ENCODE measurements around the gene ACBD6. TPM values are rescaled to one million over a fixed set of nuclear protein-coding genes. Genes with fewer than 3 reads are reported as not detected.

ACBD6 gene
- total RNA-seq, 6 experiments from 2014 or later = 21.1 to 29.5 (median 27.0) TPM

DNA sequence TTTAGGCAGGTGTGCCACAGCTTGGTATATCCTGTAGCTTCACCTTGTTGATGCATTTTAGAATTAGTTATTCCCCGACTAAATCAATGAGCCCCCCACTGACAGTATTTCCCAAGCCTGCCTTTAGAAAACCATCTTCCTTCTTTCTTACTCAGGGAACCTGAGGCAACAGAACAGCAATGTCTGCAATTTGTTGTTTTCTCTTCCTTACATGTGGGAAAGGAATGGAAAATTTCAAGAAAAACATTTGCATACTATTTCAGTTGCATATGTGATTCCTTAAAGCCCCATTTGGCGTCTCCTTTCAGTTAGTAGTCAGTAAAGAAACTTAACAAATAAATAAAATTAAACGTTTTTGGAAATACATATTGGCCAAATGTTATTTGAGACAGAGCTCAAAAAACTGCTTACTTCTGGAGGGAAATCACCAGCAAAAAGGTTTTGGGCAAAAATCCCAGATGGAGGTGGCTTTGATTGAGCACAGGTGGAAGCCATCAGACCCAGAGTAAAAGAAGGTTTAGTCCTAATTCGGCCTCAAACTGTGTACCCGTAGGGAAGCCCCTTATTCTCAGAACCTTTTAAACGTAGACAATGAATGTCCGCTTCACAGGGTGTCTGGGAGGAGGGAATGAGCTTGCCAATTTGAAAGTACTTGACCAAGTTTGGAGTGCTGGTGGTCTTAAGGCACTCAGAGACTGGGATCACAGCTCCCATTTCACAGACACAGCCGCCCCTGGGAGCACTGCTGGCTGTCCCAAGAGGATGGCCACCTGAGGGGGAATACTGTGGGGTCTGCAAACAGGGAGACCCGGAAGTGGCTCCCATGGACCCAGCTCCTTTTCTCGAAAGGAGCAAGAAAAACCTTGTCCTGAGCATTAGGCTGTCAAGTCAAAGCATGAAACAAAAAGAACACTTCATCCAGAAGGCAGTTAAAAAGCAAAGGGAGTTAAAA is 263.0 kb downstream of the ACBD6 start:
- no peak overlapping the region for H3K27ac Mint-ChIP-seq
- no peaks in the 10 kb centered on the region for H3K36me3 Mint-ChIP-seq (ENCODE audit: low read depth)
- TF ChIP-seq CTCF (IDR thresholded peaks at IDR 0.05) = no peak
- peaks cover 71% of the 10 kb centered on the region for H3K27me3 Mint-ChIP-seq (ENCODE audit: insufficient read depth)
- no peaks in the 10 kb centered on the region for H3K9me3 Mint-ChIP-seq
- DNase-seq = no peak
- H3K4me1 Mint-ChIP-seq (ENCODE audit: low read depth) = no peaks in the 10 kb centered on the region
- H3K4me3 Mint-ChIP-seq = no peak overlapping the region

GRCh38 chr1:180238675-180239074 is 263.7 kb downstream of the ACBD6 start:
- no peak overlapping the region for H3K27ac Mint-ChIP-seq
- H3K36me3 Mint-ChIP-seq (ENCODE audit: low read depth) = no peaks in the 10 kb centered on the region
- no peak for TF ChIP-seq CTCF (IDR thresholded peaks at IDR 0.05)
- no peaks in the 10 kb centered on the region for H3K4me1 Mint-ChIP-seq (ENCODE audit: low read depth)
- DNase-seq = no peak
- peaks cover 77% of the 10 kb centered on the region for H3K27me3 Mint-ChIP-seq (ENCODE audit: insufficient read depth)
- no peak overlapping the region for H3K4me3 Mint-ChIP-seq
- no peaks in the 10 kb centered on the region for H3K9me3 Mint-ChIP-seq

Small RNA genes within 50 kb of the gene (microRNA-seq; reads per million reads assigned to microRNA genes)
- gene MIR3121 = not detected

Other genes starting within 250 kb of the ACBD6 start
- not detected for gene OVAAL, start 56.4 kb upstream of the ACBD6 start, total RNA-seq (2021; fragmentation: NEBNext Ultra II Directional; extraction: Animal tissue kit (Norgen Biotek cat#: 25700))
- 10 to 100 TPM; 25.0 to 44.7 (median 34.0) TPM for gene XPR1, start 129.4 kb upstream of the ACBD6 start, total RNA-seq (2021; fragmentation: NEBNext Ultra II Directional; extraction: Animal tissue kit (Norgen Biotek cat#: 25700))